Measurements from ENCODE around the gene LRRC4C. TPM values are rescaled to one million over a fixed set of nuclear protein-coding genes. Genes with fewer than 3 reads are reported as not detected.

The LRRC4C gene
- total RNA-seq, 4 donors from 2014 or later: 0.40 to 1.7 TPM; not detected in 2

DNA sequence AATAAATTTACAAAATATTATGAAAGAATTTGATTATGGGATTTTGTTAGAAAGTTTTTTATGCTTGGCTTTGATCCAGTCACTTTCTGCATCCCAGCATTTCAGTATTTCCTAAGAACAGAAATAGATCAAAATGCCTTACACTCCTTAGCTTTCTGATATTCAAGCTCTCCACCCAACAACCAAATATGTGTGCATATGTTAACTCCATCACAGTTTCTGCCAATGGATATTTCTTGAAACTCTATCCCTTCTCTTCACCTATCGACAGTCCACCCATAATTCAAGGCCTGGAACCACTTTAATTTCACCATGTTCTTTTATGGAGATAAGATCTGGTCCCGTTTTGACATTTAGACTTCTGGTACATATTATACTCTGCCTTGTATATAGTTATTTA is 565.0 kb downstream of the LRRC4C start:
- no peaks in the 10 kb centered on the region for H3K9me3 ChIP-seq
- no peaks in the 10 kb centered on the region for H3K36me3 ChIP-seq
- TF ChIP-seq POLR2A (IDR thresholded peaks at IDR 0.05): no peak
- H3K27me3 ChIP-seq: no peaks in the 10 kb centered on the region
- H3K27ac ChIP-seq: no peak overlapping the region
- H3K4me3 ChIP-seq: no peak overlapping the region
- no peak for DNase-seq
- no peaks in the 10 kb centered on the region for H3K4me1 ChIP-seq

DNA sequence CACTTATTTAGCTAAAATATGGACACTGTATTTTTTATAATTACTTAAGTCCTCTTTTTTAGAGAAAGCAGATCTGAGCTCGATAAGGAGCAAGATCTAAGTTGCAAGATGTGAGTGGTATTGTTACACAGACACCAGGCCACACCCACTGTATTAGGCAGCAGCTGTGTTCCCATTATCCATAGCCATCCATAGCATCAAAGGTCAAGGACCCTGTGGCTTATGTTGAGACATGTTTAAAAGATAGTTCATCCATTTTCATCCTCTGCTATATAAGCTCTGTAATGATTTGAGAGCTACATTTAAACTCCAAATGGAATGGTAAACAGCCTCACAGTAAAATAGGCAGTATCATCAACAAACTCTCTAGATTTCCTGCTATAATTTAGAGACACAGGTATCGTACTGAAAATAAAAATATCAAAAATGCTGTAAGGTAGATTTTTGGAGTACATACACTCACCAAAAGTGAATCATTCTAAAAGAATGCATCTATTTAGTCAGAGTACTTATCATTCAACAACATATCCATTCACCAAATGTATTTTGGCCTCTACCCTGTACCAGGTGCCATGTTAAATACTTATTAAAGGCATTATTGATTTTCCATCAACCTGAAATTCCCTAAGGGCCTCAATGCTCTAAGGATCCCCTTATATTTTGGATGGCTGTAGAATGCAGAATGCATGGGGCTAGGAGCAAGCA is 574.0 kb downstream of the LRRC4C start:
- DNase-seq: no peak
- no peak overlapping the region for H3K27ac ChIP-seq
- no peaks in the 10 kb centered on the region for H3K4me1 ChIP-seq
- H3K27me3 ChIP-seq: no peaks in the 10 kb centered on the region
- H3K4me3 ChIP-seq: no peak overlapping the region
- no peaks in the 10 kb centered on the region for H3K36me3 ChIP-seq
- no peak for TF ChIP-seq POLR2A (IDR thresholded peaks at IDR 0.05)
- TF ChIP-seq, protein P1, sequence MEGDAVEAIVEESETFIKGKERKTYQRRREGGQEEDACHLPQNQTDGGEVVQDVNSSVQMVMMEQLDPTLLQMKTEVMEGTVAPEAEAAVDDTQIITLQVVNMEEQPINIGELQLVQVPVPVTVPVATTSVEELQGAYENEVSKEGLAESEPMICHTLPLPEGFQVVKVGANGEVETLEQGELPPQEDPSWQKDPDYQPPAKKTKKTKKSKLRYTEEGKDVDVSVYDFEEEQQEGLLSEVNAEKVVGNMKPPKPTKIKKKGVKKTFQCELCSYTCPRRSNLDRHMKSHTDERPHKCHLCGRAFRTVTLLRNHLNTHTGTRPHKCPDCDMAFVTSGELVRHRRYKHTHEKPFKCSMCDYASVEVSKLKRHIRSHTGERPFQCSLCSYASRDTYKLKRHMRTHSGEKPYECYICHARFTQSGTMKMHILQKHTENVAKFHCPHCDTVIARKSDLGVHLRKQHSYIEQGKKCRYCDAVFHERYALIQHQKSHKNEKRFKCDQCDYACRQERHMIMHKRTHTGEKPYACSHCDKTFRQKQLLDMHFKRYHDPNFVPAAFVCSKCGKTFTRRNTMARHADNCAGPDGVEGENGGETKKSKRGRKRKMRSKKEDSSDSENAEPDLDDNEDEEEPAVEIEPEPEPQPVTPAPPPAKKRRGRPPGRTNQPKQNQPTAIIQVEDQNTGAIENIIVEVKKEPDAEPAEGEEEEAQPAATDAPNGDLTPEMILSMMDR (IDR thresholded peaks at IDR 0.05): no peak
- no peaks in the 10 kb centered on the region for H3K9me3 ChIP-seq

DNA sequence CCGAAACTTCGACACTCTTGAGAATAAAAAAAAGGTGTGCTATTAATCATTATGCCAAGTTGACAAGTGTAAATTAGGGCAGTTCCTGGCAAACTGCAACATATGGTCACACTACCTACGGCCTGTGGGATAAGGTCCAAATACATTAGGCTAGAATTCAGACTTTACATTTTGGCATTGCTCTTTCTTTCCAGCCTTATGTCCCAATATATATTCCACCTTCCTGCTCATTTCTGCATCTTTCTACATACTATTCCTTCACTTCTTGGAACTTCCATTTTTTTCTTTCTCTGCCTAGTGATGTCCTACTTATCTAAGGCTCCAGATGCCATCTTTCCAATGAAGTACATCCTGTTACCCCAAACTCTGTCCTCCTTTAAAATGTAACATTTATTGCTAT is 577.2 kb downstream of the LRRC4C start:
- no peaks in the 10 kb centered on the region for H3K27me3 ChIP-seq
- no peak for DNase-seq
- H3K4me1 ChIP-seq: no peaks in the 10 kb centered on the region

DNA sequence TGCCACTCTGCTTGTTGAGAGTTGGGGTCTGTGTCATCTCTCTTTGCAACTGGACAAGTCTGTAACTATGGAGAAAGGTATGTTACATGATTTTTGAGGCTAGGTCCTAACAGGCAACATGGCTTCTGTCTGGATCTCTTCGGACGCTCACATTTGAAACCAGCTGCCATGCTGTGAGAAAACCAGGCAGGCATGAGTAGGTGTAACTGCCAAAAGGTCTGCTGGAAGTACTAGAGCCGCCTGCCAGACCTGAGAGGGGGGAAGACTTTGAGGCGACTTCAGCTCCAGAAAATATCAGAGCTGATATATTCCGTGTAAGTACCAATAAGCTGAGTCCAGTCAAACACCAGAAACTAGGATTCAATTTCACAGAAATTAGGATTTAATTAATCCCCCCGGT is 579.5 kb downstream of the LRRC4C start:
- Histone ChIP-seq H3K27ac (no peak overlapping the region), H3K36me3 (no peaks in the 10 kb centered on the region), H3K9me3 (no peaks in the 10 kb centered on the region), H3K4me1 (no peaks in the 10 kb centered on the region), H3K27me3 (no peaks in the 10 kb centered on the region), H3K4me3 (no peak overlapping the region)
- DNase-seq: no peak
- no peak for TF ChIP-seq POLR2A (IDR thresholded peaks at IDR 0.05)
- TF ChIP-seq, protein P1 (IDR thresholded peaks at IDR 0.05): no peak

More for the DNA sequence above, 577.2 kb downstream of the LRRC4C start:
- H3K36me3 ChIP-seq: no peaks in the 10 kb centered on the region
- no peaks in the 10 kb centered on the region for H3K9me3 ChIP-seq
- no peak overlapping the region for H3K27ac ChIP-seq
- no peak for TF ChIP-seq POLR2A (IDR thresholded peaks at IDR 0.05)
- TF ChIP-seq, protein P1 (IDR thresholded peaks at IDR 0.05): no peak
- no peak overlapping the region for H3K4me3 ChIP-seq

DNA sequence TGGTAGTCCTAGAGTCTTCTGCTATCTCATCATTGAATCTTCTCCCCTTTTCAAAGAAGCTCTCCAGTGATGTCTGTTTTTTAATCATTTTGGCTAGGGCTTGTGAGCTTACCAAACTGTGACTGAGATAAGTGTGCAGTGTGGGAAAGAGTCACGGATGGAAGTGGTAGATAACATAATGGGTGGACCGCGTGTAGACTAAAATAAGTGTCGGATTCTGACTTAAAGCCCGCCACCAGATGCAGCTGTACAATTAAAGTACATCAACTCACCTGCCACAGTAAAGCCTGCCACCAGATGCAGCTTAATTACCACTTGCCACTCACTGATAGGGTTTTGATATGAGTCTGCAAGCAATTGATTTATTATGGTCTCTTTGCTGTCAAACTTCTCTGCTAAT is 581.5 kb downstream of the LRRC4C start:
- TF ChIP-seq POLR2A (IDR thresholded peaks at IDR 0.05): no peak
- TF ChIP-seq, protein P1 (IDR thresholded peaks at IDR 0.05): no peak
- no peak for DNase-seq

DNA sequence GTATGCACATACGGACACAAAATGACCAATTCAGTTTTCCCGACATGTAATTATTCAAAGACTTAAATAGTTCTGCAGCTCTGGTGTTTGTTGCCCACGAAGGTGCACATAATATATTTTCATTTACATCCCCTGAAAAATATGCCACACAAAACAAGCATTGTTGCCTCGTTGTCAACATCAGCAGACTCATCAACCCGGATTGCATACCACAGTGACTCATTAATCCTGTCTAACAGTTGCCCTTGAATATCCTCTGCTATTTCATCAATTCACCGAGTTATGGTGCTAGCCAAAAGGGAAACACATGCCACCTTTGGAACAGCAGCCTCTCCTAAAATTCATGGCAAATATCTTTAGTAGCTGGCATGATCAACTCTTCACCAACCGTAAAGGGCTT is 582.2 kb downstream of the LRRC4C start:
- no peak for DNase-seq
- H3K9me3 ChIP-seq: no peaks in the 10 kb centered on the region
- no peak for TF ChIP-seq POLR2A (IDR thresholded peaks at IDR 0.05)
- TF ChIP-seq, protein P1 (IDR thresholded peaks at IDR 0.05): no peak
- no peak overlapping the region for H3K4me3 ChIP-seq
- H3K4me1 ChIP-seq: no peaks in the 10 kb centered on the region
- H3K27ac ChIP-seq: no peak overlapping the region
- H3K27me3 ChIP-seq: no peaks in the 10 kb centered on the region
- no peaks in the 10 kb centered on the region for H3K36me3 ChIP-seq

More for the DNA sequence above, 581.5 kb downstream of the LRRC4C start:
- no peaks in the 10 kb centered on the region for H3K9me3 ChIP-seq
- no peak overlapping the region for H3K4me3 ChIP-seq
- no peaks in the 10 kb centered on the region for H3K36me3 ChIP-seq
- no peaks in the 10 kb centered on the region for H3K27me3 ChIP-seq
- no peak overlapping the region for H3K27ac ChIP-seq
- no peaks in the 10 kb centered on the region for H3K4me1 ChIP-seq

Data from Peyer's patch (tissue), 4 donors.